Iris pigment epithelial cell (primary cell): ENCODE data around the gene IGFN1.
"Not testable (repeated sequence)": the region's sequence is repeated elsewhere in the genome, so short reads cannot be mapped to it uniquely, and the experiment has no call there.

Experiments used
- DNase-seq: peaks from one replicate; pipeline ENCODE4 v3.0.0-alpha.2; 2011; ENCODE audit warnings: low read depth

Gene IGFN1

DNA sequence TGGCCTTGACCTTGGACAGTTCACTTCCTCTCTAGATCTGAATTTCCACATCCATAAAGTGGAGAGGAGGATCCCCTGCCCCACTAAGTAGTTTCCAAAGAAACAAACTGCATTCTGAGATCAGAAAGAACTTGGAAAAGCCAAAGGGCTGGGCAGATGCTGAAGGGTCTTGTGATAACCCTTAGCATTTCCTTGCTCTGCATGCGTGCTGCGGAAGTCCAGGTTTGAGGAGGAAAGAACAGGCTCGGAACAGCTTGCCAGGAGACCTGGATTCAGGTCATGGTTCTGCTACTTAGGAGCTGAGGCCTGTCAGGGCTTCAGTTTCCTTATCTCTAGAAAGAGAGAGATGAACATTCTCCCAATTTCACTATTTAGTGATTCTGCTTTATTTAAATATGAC, 27.2 kb downstream of the IGFN1 start:
- DNase-seq = no peak

DNA sequence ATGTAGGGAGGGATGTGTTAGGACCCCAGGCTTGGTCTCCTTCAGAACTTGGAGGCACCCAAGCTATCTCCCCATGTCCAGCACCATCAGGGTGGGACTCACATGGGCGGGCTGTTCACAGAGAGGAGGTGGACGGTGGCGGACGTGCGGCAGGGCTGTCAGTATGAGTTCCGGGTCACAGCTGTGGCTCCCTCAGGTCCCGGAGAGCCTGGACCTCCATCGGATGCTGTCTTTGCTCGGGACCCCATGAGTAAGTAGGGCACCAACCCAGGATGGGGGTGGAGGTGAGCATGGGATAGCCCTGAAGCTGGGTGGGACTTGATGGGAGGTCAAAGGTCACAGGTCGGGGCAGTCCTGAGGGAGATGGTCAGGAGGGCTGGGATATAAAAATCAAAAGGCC, 27.8 kb downstream of the IGFN1 start:
- DNase-seq = no peak

DNA sequence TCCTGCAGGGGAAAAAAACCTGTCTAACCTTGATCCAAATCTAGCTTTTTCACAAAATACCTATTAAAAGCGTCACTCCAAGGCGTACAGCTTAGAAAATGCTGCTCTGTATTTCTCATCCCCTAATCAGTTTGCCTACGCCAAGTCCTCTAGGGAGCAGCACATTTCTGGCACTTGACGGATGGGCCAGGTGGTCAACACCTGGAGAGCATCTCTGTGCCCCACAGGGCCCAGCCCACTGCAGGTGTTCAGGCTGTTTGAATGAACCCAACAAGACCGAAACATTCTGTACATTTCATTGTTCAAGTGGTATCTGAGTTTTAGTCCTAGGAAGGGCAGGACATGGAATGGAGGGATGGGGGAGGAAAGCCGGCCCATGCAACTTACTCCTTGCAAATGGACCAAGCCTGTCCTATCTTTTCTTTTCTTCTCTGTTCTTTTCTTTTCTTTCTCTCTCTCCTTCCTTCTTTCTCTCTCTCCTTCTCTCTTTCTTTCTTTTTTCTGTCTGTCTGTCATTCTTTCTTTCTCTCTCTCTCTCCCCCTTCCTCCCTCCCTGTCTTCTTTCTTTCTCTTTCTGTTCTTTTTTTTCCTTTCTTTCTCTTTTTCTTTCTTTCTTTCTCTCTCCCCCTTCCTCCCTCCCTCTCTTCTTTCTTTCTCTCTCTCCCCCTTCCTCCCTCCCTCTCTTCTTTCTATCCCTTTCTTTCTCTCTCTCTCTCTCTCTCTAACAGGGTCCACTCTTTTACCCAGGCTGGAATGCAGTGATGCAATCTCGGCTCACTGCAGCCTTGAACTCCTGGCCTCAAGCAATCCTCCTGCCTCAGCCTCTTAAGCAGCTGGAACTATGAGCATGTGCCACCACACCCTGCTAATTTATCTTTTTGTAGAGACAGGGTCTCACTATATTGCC, 29.1 kb downstream of the IGFN1 start:
- no peak for DNase-seq

DNA sequence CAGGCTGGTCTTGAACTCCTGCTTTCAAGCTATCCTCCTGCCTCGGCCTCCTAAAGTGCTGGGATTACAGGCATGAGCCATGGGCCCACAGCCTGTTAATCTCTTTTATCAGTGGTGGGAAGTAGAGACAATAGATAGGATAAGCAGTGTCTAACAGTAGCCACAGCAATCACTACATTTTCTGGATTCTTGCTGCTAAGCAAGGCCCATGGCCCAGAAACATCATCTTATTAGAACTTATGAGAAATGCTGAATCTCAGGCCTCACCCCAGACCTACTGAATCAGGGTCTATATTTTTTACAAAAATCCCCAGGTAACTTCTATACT, 29.7 kb downstream of the IGFN1 start:
- DNase-seq = no peak

GRCh38 chr1:201221201-201221846, 30.7 kb downstream of the IGFN1 start:
- no peak for DNase-seq

DNA sequence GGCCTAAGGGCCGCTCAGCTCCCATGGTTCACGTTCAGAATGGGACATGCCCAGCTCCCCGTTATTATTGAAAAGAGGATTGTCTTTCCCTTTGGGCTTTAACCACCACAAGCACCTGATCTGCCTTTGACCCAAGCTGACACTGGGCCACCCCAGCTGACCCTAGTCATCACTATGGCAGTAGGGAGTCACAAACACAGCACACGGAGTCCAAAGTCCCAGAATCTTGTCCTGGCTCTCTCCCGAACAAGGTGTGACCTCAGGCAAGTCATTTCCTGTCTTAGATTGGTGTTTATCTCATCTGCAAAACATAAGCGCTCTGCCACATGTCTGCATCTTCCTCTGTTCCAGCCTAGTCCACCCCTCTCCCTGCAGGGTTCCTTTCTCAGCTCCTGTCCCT, 31.5 kb downstream of the IGFN1 start:
- DNase-seq = no peak

- no peak for DNase-seq
Observed at GRCh38 chr1:201223852-201224665, 33.4 kb downstream of the IGFN1 start.

- DNase-seq = no peak
Observed at GRCh38 chr1:201224666-201225370, 34.2 kb downstream of the IGFN1 start.

- DNase-seq = no peak
Observed at GRCh38 chr1:201226178-201226514, 35.5 kb downstream of the IGFN1 start.

- no peak for DNase-seq
Observed at GRCh38 chr1:201226859-201227488, 36.4 kb downstream of the IGFN1 start.

DNA sequence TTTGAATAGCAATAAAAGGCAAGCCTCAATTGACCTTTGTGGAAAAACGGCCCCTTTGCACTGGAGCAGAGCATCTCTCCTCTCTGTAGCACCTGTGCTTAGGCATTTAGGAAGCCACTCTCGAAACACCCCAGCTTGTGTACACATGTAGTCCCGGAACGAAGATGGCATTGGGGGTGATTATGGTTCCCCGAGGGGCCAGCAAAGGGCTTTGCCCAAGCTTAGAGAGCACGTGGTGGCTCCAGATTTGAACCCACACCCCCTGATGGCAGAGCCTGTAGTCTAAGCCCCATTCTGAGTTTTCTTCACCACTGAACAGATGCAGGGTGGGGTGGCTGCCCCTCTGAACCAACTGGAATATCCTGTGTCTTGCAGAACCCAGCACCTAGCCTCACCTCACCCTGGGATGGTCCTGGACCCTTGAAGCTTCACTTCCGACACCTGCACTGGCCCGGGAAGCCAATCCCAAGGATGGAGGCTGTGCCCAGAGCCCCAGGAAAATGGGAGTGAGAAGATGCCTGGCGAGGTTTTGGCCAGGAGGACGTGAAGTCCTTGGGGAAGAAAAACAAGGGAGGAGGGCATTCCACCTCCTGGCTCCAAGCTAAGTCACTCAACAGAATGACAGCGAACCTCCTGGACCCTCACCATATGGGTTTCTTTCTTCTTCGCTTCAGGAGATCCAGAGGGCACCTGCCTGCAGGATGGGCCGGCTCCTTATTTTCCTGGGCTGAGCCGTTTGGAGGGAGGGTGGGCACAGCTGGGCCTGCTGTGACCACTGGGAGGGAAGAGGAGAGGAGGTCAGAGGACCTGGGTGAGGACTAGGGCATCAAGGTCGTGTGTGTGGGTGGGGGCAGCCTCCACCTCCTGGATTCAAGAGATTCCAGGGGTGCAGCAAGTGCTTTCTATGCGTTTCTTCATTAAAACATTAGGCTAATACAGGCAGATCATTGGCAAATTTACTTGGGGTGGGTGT, 37.7 kb downstream of the IGFN1 start:
- no peak for DNase-seq

DNA sequence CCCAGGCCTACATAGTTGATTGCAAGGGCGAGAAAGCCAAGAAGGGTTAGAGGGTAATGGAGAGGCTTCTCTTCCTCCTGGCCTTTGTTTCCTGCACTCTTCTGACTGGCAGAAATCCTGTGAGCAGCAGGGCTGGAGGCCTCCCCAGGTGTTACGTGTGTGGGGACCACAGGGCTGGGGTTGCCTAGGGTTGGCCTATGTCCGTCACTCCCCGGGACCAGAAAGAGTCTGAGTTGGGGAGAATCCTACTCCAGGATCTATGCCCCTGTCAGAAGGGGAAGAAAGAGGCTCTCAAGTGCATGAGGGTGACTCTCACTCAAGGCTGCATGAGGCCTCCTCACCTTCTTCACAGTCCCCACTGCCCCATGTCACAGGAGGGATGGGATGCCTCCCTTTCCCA, 38.5 kb downstream of the IGFN1 start:
- no peak for DNase-seq

DNA sequence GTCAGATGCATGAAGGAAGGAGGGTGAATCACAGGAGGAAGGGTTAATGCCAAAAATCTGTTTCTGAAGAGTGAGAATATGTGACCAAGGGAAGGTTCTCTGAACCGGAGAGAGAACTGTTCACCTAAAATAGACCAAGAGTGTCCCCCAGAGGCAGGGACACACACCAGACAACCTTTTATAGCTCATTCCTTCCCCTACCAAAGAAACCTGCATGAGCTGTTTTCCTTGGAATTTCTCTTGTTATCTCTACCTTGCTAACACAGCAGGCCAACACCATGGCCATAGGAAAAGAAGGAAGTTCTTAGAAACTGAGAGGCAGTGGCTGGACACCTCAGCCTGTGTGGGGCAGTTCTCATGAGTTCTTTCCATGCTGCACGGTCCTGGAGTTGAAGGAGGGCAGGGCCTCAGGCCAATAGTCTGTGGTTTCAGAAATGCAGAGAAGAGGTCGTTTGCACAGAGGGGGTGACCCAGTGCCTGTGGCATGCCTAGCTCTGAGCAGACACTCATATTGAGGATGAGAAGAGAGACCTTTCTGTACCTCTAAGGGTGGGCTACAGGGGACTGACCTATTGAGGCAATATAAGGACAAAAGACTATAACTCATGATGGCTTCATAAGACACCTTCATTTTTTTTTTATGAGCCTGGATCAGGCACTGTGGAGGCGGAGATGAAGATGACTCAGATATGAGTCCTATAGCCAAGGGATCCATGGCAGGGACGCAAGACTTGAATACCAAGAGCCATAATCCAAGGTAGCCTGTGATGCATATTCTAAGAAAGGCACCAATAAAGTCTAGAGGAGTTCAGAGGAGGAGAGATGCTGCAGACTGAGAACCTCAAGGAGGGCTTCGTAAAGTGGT, 39.4 kb downstream of the IGFN1 start:
- DNase-seq = peak; percentile 41

DNA sequence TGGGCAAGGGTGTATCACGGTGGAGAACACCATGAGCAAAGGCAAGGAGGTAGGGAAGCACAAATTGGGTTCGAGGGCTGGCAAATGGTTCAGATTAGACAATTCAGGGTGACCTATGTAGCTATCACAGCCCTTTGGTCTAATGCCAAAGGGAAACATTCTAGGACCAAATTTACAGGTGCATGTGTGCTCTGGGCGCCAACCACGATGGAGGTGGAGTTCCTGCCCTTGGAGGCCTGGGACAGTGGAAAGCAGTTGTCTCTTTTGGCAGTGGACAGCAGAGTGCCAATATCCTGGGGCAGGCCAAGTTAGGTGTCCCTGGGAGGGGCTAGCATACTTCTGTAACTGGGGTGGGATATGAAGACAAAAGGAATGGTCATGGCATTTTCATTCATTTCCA, 40.1 kb downstream of the IGFN1 start:
- DNase-seq = no peak

DNA sequence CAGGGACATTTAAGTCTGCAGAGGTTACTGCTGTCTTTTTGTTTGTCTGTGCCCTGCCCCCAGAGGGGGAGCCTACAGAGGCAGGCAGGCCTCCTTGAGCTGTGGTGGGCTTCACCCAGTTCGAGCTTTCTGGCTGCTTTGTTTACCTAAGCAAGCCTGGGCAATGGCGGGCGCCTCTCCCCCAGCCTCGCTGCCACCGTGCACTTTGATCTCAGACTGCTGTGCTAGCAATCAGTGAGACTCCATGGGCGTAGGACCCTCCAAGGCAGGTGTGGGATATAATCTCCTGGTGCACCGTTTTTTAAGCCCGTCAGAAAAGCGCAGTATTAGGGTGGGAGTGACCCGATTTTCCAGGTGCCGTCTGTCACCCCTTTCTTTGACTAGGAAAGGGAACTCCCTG, 49.0 kb downstream of the IGFN1 start:
- not testable (repeated sequence) for DNase-seq

GRCh38 chr1:201240171-201240570, 49.5 kb downstream of the IGFN1 start:
- no peak for DNase-seq

DNA sequence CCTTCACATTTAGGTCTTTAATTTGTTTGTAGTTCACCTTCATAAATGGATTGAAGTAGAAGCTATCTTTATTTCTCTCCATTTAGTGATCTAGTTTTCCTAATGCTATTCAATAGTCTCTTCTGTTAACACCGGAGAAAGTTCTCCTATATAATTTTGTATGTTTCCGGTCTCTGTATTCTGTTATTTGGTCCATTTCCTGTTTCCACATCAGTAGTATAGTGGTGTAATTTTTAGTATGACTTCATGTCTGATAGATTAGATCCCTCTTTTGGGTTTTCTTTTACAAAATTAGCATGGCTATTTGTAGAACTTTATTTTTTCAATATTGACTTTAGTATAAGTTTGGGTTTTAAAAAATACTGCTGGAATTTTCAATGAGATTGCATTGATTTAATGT, 51.1 kb downstream of the IGFN1 start:
- DNase-seq = no peak

DNA sequence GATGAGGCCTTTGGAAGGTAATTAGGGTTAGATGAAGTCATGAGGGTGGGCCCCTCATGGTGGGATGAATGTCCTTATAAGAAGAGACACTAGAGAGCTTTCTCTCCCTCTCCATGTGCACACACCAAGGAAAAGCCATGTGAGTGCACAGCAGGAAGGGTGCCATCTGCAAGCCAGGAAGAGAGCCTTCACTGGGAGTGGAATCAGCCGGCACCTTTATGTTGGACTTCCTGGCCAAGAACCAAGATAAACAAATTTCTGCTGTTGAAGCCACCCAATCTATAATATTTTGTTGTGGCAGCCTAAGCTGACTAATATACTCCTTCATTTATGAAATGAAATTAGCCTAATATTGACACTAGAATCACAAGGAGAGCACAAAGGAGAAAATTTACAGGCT, 54.5 kb downstream of the IGFN1 start:
- no peak for DNase-seq

DNA sequence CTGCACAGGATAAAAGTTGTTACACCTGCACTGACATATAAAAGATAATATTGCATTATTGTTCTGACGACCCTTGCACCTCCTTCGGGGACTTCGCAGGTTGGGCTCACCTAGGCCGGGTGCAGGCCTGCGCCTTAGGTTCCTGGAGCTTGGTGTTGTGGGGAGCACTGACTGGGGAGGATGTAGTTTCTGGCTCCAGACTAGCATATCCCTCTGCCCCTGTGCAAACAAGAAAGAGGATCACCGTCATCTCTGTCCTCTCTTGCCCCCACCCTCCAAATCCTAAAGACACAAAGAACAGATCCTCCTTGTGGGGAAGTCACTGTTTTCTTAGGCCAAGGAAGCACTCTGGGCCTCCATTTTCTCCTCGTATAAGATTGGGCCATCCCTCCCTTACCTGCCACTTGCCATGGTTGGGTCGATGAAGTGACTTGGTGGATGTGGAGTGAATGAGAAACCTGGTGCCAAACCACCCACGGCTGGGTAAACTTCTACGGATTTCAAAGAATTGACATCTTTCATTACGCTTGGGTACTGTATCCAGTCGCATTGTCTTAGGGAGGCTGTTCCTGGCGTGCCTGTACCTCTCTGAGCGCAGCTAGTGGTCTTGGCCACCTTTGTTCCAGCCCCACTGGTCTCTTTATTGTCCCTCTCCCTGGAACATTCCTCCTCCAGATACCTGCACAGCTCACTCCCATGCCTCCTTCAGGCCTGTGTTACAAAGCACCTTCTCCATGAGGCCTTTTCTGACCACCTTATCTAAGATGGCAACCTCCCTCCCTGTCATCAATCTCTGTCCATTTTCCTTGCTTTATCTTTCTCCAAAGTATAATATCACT, 58.3 kb downstream of the IGFN1 start:
- DNase-seq = no peak
